Measurements from ENCODE around the gene ACSF3. TPM values are rescaled to one million over a fixed set of nuclear protein-coding genes. Genes with fewer than 3 reads are reported as not detected.

The ACSF3 gene
- total RNA-seq, 1 experiment from 2014 or later, result 39.2 TPM

DNA sequence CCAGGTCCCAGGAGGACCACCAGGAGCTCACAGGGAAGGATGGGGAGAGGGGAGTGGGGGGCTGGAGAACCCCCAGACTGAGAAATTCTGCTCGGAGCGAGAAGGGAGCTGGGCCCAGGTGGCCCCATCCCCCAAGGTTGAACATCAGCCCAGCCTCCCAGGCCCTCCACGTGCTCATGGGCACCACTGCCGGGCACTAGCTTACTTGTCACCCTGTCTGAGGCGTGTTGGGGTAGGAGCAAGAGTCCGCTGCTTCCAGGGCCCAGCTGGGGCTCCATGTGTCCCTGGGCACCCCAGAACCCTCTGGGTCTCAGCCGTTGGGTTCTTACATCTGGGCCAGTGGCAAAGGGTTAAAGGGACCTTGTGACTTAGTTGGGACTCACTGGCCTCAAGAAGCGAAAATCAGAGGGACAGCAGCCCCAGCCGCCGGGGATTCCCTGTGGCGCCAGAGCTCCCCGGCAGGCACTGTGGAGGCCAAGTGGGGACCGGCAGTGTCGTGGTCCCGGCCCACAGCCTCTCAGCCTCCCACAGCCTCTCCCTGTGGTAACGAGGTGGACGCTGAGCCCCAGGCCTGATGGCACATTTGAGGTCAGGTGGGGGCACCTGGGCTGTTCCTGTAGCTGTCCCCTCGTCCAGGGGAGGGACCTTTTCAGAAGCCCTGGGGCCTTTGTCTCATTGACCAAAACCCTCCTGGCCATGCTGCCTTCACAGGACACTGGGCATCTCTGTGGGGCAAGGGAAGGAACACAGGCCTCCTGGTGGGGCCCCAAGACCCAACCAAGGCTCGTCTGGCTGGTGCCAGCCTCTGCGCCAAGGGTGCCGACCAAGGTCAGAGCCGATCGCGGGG is 44.2 kb downstream of the ACSF3 start:
- H3K9me3 Mint-ChIP-seq (ENCODE audit: unreplicated experiment), result no peaks in the 10 kb centered on the region
- H3K27ac Mint-ChIP-seq (ENCODE audit: low read depth, unreplicated experiment), result no peak overlapping the region
- no peaks in the 10 kb centered on the region for H3K27me3 Mint-ChIP-seq (ENCODE audit: insufficient read depth, unreplicated experiment)
- BruUV-seq (replicated peaks), result no TSS peak
- no peak for DNase-seq (ENCODE audit: unreplicated experiment)
- intact Hi-C loops (cut with micrococcal nuclease), result no loop called here
- peaks cover 36% of the 10 kb centered on the region for H3K36me3 Mint-ChIP-seq (ENCODE audit: insufficient read depth, unreplicated experiment)
- TF ChIP-seq, protein P1, sequence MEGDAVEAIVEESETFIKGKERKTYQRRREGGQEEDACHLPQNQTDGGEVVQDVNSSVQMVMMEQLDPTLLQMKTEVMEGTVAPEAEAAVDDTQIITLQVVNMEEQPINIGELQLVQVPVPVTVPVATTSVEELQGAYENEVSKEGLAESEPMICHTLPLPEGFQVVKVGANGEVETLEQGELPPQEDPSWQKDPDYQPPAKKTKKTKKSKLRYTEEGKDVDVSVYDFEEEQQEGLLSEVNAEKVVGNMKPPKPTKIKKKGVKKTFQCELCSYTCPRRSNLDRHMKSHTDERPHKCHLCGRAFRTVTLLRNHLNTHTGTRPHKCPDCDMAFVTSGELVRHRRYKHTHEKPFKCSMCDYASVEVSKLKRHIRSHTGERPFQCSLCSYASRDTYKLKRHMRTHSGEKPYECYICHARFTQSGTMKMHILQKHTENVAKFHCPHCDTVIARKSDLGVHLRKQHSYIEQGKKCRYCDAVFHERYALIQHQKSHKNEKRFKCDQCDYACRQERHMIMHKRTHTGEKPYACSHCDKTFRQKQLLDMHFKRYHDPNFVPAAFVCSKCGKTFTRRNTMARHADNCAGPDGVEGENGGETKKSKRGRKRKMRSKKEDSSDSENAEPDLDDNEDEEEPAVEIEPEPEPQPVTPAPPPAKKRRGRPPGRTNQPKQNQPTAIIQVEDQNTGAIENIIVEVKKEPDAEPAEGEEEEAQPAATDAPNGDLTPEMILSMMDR (IDR thresholded peaks at IDR 0.05; ENCODE audit: unreplicated experiment), result no peak
- POLR2A ChIA-PET, result no interaction called here
- H3K4me3 Mint-ChIP-seq (ENCODE audit: unreplicated experiment), result no peak overlapping the region
- CTCF ChIA-PET, result no interaction called here
- no peaks in the 10 kb centered on the region for H3K4me1 Mint-ChIP-seq (ENCODE audit: insufficient read depth, unreplicated experiment)

DNA sequence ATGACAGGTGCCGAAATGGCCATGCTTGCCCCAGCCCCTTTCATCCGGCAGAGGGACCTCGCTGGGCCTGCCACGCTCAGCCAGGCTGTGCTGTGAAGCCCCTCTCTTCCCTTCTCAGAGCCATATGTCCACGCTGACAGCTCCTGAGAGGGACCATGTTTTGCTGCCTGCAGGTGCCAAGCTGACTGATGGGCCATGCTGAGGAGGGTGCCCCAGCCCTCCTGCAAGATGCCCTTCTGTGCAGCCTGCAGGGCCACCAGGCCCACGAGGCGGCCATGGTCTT is 44.8 kb downstream of the ACSF3 start:
- no peak overlapping the region for H3K4me3 Mint-ChIP-seq (ENCODE audit: unreplicated experiment)
- no peak overlapping the region for H3K27ac Mint-ChIP-seq (ENCODE audit: low read depth, unreplicated experiment)
- DNase-seq (ENCODE audit: unreplicated experiment), result no peak
- TF ChIP-seq, protein P1 (IDR thresholded peaks at IDR 0.05; ENCODE audit: unreplicated experiment), result no peak
- intact Hi-C loops (cut with micrococcal nuclease), result no loop called here
- no peaks in the 10 kb centered on the region for H3K9me3 Mint-ChIP-seq (ENCODE audit: unreplicated experiment)
- no TSS peak for BruUV-seq (replicated peaks)
- no peaks in the 10 kb centered on the region for H3K27me3 Mint-ChIP-seq (ENCODE audit: insufficient read depth, unreplicated experiment)
- H3K4me1 Mint-ChIP-seq (ENCODE audit: insufficient read depth, unreplicated experiment), result no peaks in the 10 kb centered on the region
- peaks cover 41% of the 10 kb centered on the region for H3K36me3 Mint-ChIP-seq (ENCODE audit: insufficient read depth, unreplicated experiment)
- ChIA-PET CTCF (no interaction called here), POLR2A (no interaction called here)

DNA sequence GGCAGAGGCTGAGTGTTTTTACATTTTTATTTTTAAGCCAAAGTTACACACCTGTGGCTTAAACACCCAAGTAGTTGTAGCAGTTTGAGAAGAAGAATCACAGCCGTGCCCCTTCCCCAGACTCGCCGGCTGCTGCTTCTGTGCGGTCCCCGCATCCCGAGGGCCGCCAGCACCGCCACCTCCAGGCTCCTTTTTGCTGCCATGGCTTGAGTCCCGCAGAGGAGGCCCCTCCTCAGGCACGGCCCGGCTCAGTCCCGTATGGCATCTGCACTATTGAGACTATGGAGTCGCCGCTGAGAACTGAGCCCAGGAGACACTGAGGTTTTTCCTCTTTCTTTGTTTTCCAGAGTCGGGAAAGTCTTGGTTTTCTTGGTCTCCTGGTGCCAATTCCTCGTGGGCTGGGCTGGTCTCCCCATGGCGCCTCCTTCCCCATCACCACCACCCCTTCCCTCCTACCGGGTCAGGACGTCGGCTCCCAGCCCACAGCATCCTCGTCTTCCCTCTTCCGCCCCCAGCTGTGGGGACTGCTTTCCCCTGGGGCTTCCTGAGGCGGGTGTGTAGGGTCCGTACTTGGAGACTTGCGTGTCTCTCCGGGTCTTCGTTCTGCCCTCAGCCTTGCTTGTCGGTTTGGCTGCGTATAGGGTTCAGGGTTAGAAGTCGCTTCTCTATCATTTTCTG is 45.3 kb downstream of the ACSF3 start:
- Mint-ChIP-seq H3K27me3 (ENCODE audit: insufficient read depth, unreplicated experiment) (no peaks in the 10 kb centered on the region), H3K4me1 (ENCODE audit: insufficient read depth, unreplicated experiment) (no peaks in the 10 kb centered on the region), H3K27ac (ENCODE audit: low read depth, unreplicated experiment) (no peak overlapping the region), H3K4me3 (ENCODE audit: unreplicated experiment) (no peak overlapping the region), H3K36me3 (ENCODE audit: insufficient read depth, unreplicated experiment) (peaks cover 40% of the 10 kb centered on the region), H3K9me3 (ENCODE audit: unreplicated experiment) (no peaks in the 10 kb centered on the region)
- no TSS peak for BruUV-seq (replicated peaks)
- intact Hi-C loops (cut with micrococcal nuclease), result no loop called here
- TF ChIP-seq, protein P1 (IDR thresholded peaks at IDR 0.05; ENCODE audit: unreplicated experiment), result no peak
- no peak for DNase-seq (ENCODE audit: unreplicated experiment)
- POLR2A ChIA-PET, result no interaction called here
- CTCF ChIA-PET, result no interaction called here

DNA sequence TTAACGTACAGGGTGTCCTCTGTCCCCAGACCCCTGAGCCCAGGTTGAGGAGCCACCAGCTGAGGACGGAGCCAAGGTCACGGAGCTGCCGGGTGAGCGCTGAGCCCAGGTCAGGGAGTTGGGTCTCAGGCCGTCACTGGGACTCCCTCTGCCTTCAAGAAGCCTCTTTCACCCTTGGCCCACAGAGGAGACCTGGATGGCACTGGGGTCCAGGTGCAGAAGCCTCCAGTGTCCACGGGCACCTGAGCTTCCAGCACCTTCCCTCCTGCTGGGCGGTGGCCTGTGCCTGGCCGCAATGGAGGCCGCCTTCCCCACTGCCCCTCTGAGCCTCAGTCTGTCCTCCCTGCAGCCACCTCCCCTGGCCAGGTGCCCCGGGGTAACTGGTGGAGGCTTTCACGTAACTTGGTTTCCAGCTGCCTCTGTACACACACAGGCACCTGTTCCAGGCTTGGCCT is 46.3 kb downstream of the ACSF3 start:
- Mint-ChIP-seq H3K4me3 (ENCODE audit: unreplicated experiment) (no peak overlapping the region), H3K4me1 (ENCODE audit: insufficient read depth, unreplicated experiment) (no peaks in the 10 kb centered on the region), H3K36me3 (ENCODE audit: insufficient read depth, unreplicated experiment) (peaks cover 37% of the 10 kb centered on the region), H3K27me3 (ENCODE audit: insufficient read depth, unreplicated experiment) (no peaks in the 10 kb centered on the region), H3K27ac (ENCODE audit: low read depth, unreplicated experiment) (no peak overlapping the region), H3K9me3 (ENCODE audit: unreplicated experiment) (no peaks in the 10 kb centered on the region)
- intact Hi-C loops (cut with micrococcal nuclease), result no loop called here
- ChIA-PET CTCF (no interaction called here), POLR2A (no interaction called here)
- BruUV-seq (replicated peaks), result no TSS peak
- TF ChIP-seq, protein P1 (IDR thresholded peaks at IDR 0.05; ENCODE audit: unreplicated experiment), result no peak
- no peak for DNase-seq (ENCODE audit: unreplicated experiment)

Measured in MCF 10A (cell line).